ENCODE data around the gene SLC35G2.

DNA sequence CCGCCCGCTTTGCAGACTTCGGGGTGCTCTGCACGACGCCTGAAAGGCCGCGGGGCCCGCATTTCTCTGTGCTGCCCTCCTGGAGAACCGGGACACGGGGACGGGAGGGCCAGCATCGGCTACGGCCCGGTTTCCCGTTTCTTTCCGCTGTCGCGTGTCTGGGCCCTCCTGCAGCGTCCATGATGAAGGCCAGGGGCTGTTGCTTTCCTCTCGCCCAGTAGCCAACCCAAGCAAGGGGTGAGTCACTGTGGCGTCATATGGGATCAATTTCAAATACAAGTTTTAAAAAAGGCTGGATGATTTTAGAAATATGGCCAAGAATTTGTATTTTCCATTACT lies 435 bp downstream of the SLC35G2 start:
- TF ChIP-seq CTCF (IDR thresholded peaks at IDR 0.05; ENCODE audit: insufficient read depth, low read length, poor library complexity, severe bottlenecking) (no peak), EZH2phosphoT487 (conservative IDR thresholded peaks at IDR 0.05; ENCODE audit: low read length) (no peak)

All from SU-DHL-6 (cell line).